ENCODE results near the gene DTD2.
A peak's percentile ranks its signal among the peaks of the same experiment; 100 is the strongest.
"Not testable (repeated sequence)": the region's sequence is repeated elsewhere in the genome, so short reads cannot be mapped to it uniquely, and the experiment has no call there.

DTD2 gene

GRCh38 chr14:31437045-31437691 lies 20.1 kb downstream of the DTD2 start:
- H3K36me3 ChIP-seq (ENCODE audit: control insufficient read depth, insufficient read depth, low read length); H3K27me3 ChIP-seq (ENCODE audit: control insufficient read depth, insufficient read depth, low read length); H3K4me3 ChIP-seq (ENCODE audit: low read length); H3K4me1 ChIP-seq (ENCODE audit: control insufficient read depth, insufficient read depth, low read length); H3K9me3 ChIP-seq (ENCODE audit: control insufficient read depth, low read length); H3K9ac ChIP-seq (ENCODE audit: low read length): not testable (repeated sequence)

- no peaks in the 10 kb centered on the region for H3K27me3 ChIP-seq (ENCODE audit: control insufficient read depth, insufficient read depth, low read length)
- H3K4me3 ChIP-seq (ENCODE audit: low read length) = no peak overlapping the region
- no peaks in the 10 kb centered on the region for H3K36me3 ChIP-seq (ENCODE audit: control insufficient read depth, insufficient read depth, low read length)
- no peak overlapping the region for H3K9ac ChIP-seq (ENCODE audit: low read length)
- no peaks in the 10 kb centered on the region for H3K9me3 ChIP-seq (ENCODE audit: control insufficient read depth, low read length)
- no peaks in the 10 kb centered on the region for H3K4me1 ChIP-seq (ENCODE audit: control insufficient read depth, insufficient read depth, low read length)
Measured at GRCh38 chr14:31435276-31435675, 22.0 kb downstream of the DTD2 start.

- no peak overlapping the region for H3K9ac ChIP-seq (ENCODE audit: low read length)
- H3K4me3 ChIP-seq (ENCODE audit: low read length) = no peak overlapping the region
- H3K4me1 ChIP-seq (ENCODE audit: control insufficient read depth, insufficient read depth, low read length) = no peaks in the 10 kb centered on the region
- H3K27me3 ChIP-seq (ENCODE audit: control insufficient read depth, insufficient read depth, low read length) = no peaks in the 10 kb centered on the region
- no peaks in the 10 kb centered on the region for H3K36me3 ChIP-seq (ENCODE audit: control insufficient read depth, insufficient read depth, low read length)
- no peaks in the 10 kb centered on the region for H3K9me3 ChIP-seq (ENCODE audit: control insufficient read depth, low read length)
Measured at GRCh38 chr14:31430634-31431264, 26.6 kb downstream of the DTD2 start.

- Histone ChIP-seq H3K4me3 (ENCODE audit: low read length) (no peak overlapping the region), H3K9ac (ENCODE audit: low read length) (no peak overlapping the region), H3K4me1 (ENCODE audit: control insufficient read depth, insufficient read depth, low read length) (no peaks in the 10 kb centered on the region), H3K36me3 (ENCODE audit: control insufficient read depth, insufficient read depth, low read length) (no peaks in the 10 kb centered on the region), H3K9me3 (ENCODE audit: control insufficient read depth, low read length) (no peaks in the 10 kb centered on the region), H3K27me3 (ENCODE audit: control insufficient read depth, insufficient read depth, low read length) (no peaks in the 10 kb centered on the region)
Measured at GRCh38 chr14:31429791-31430190, 27.5 kb downstream of the DTD2 start.

- no peaks in the 10 kb centered on the region for H3K36me3 ChIP-seq (ENCODE audit: control insufficient read depth, insufficient read depth, low read length)
- no peak overlapping the region for H3K9ac ChIP-seq (ENCODE audit: low read length)
- H3K4me1 ChIP-seq (ENCODE audit: control insufficient read depth, insufficient read depth, low read length) = no peaks in the 10 kb centered on the region
- H3K9me3 ChIP-seq (ENCODE audit: control insufficient read depth, low read length) = no peaks in the 10 kb centered on the region
- H3K4me3 ChIP-seq (ENCODE audit: low read length) = no peak overlapping the region
- no peaks in the 10 kb centered on the region for H3K27me3 ChIP-seq (ENCODE audit: control insufficient read depth, insufficient read depth, low read length)
Measured at GRCh38 chr14:31428011-31428410, 29.3 kb downstream of the DTD2 start.

GRCh38 chr14:31426663-31427062 lies 30.6 kb downstream of the DTD2 start:
- no peaks in the 10 kb centered on the region for H3K4me1 ChIP-seq (ENCODE audit: control insufficient read depth, insufficient read depth, low read length)

GRCh38 chr14:31425905-31426304 lies 31.4 kb downstream of the DTD2 start:
- Histone ChIP-seq H3K27me3 (ENCODE audit: control insufficient read depth, insufficient read depth, low read length) (no peaks in the 10 kb centered on the region), H3K36me3 (ENCODE audit: control insufficient read depth, insufficient read depth, low read length) (no peaks in the 10 kb centered on the region), H3K4me3 (ENCODE audit: low read length) (no peak overlapping the region), H3K4me1 (ENCODE audit: control insufficient read depth, insufficient read depth, low read length) (no peaks in the 10 kb centered on the region), H3K9me3 (ENCODE audit: control insufficient read depth, low read length) (no peaks in the 10 kb centered on the region), H3K9ac (ENCODE audit: low read length) (no peak overlapping the region)

More at GRCh38 chr14:31426663-31427062, 30.6 kb downstream of the DTD2 start:
- no peak overlapping the region for H3K4me3 ChIP-seq (ENCODE audit: low read length)
- H3K9me3 ChIP-seq (ENCODE audit: control insufficient read depth, low read length) = no peaks in the 10 kb centered on the region
- H3K27me3 ChIP-seq (ENCODE audit: control insufficient read depth, insufficient read depth, low read length) = no peaks in the 10 kb centered on the region
- no peak overlapping the region for H3K9ac ChIP-seq (ENCODE audit: low read length)
- H3K36me3 ChIP-seq (ENCODE audit: control insufficient read depth, insufficient read depth, low read length) = no peaks in the 10 kb centered on the region

- Histone ChIP-seq H3K9me3 (ENCODE audit: control insufficient read depth, low read length) (no peaks in the 10 kb centered on the region), H3K27me3 (ENCODE audit: control insufficient read depth, insufficient read depth, low read length) (no peaks in the 10 kb centered on the region), H3K36me3 (ENCODE audit: control insufficient read depth, insufficient read depth, low read length) (no peaks in the 10 kb centered on the region), H3K4me3 (ENCODE audit: low read length) (peak overlapping the region; percentile 98), H3K9ac (ENCODE audit: low read length) (peak overlapping the region; percentile 74), H3K4me1 (ENCODE audit: control insufficient read depth, insufficient read depth, low read length) (no peaks in the 10 kb centered on the region)
Measured at GRCh38 chr14:31421200-31421599, 36.1 kb downstream of the DTD2 start.

GRCh38 chr14:31420319-31421111 lies 36.8 kb downstream of the DTD2 start, which contains the start of gene HEATR5A:
HEATR5A (minus strand) TSS chr14:31420550; CDS start chr14:31402975, 17,575 bp downstream.
- Histone ChIP-seq H3K4me3 (ENCODE audit: low read length) (peak within 1 kb of the TSS; percentile 98), H3K36me3 (ENCODE audit: control insufficient read depth, insufficient read depth, low read length) (no peaks in the 10 kb centered on the region), H3K4me1 (ENCODE audit: control insufficient read depth, insufficient read depth, low read length) (no peaks in the 10 kb centered on the region), H3K9me3 (ENCODE audit: control insufficient read depth, low read length) (no peaks in the 10 kb centered on the region), H3K27me3 (ENCODE audit: control insufficient read depth, insufficient read depth, low read length) (no peaks in the 10 kb centered on the region), H3K9ac (ENCODE audit: low read length) (peak within 1 kb of the TSS; percentile 86)

GRCh38 chr14:31419967-31420318 lies 37.4 kb downstream of the DTD2 start:
- Histone ChIP-seq H3K36me3 (ENCODE audit: control insufficient read depth, insufficient read depth, low read length) (no peaks in the 10 kb centered on the region), H3K27me3 (ENCODE audit: control insufficient read depth, insufficient read depth, low read length) (no peaks in the 10 kb centered on the region), H3K9me3 (ENCODE audit: control insufficient read depth, low read length) (no peaks in the 10 kb centered on the region), H3K9ac (ENCODE audit: low read length) (peak overlapping the region; percentile 86), H3K4me3 (ENCODE audit: low read length) (peak overlapping the region; percentile 98), H3K4me1 (ENCODE audit: control insufficient read depth, insufficient read depth, low read length) (no peaks in the 10 kb centered on the region)

- Histone ChIP-seq H3K4me3 (ENCODE audit: low read length) (peak overlapping the region; percentile 98), H3K27me3 (ENCODE audit: control insufficient read depth, insufficient read depth, low read length) (no peaks in the 10 kb centered on the region), H3K9me3 (ENCODE audit: control insufficient read depth, low read length) (no peaks in the 10 kb centered on the region), H3K4me1 (ENCODE audit: control insufficient read depth, insufficient read depth, low read length) (no peaks in the 10 kb centered on the region), H3K9ac (ENCODE audit: low read length) (peak overlapping the region; percentile 86), H3K36me3 (ENCODE audit: control insufficient read depth, insufficient read depth, low read length) (no peaks in the 10 kb centered on the region)
Measured at GRCh38 chr14:31419179-31419966, 37.9 kb downstream of the DTD2 start.
